GM10266 (cell line): ENCODE measurements around the gene ACAA1.
"Not testable (repeated sequence)": the region's sequence is repeated elsewhere in the genome, so short reads cannot be mapped to it uniquely, and the experiment has no call there.

ENCODE experiments used
- DNase-seq: peaks from one replicate; pipeline ENCODE4 v3.0.0; 2012; ENCODE audit errors: extremely low spot score
- TF ChIP-seq, protein P1 (sequence below): IDR thresholded peaks from 2 replicates; pipeline ENCODE4 v1.5.1; 2012; ENCODE audit warnings: mild to moderate bottlenecking, low read depth; ENCODE audit not compliant: control insufficient read depth, insufficient read depth; ENCODE audit errors: missing control alignments

ACAA1 gene

DNA sequence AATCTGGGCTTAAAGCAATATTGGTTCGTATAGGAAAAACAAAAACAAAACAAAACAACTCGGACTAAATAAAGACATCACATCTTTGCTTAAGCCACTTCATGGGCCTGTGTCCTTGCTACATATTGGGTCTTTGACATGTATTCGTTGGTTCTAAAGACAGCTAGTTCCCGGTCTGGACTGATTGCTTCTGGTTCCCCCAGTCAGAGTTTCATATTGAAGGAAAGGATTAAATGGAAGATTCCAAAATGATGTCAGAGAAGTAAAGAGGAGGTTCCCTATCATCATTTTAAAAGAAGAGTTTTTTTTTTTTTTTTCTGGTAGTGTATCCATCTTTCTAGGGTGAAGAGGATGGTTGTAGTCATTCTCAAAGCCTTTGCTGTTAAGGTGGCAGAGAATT lies 30.7 kb upstream of the ACAA1 start:
- no peak for DNase-seq
- TF ChIP-seq, protein P1, sequence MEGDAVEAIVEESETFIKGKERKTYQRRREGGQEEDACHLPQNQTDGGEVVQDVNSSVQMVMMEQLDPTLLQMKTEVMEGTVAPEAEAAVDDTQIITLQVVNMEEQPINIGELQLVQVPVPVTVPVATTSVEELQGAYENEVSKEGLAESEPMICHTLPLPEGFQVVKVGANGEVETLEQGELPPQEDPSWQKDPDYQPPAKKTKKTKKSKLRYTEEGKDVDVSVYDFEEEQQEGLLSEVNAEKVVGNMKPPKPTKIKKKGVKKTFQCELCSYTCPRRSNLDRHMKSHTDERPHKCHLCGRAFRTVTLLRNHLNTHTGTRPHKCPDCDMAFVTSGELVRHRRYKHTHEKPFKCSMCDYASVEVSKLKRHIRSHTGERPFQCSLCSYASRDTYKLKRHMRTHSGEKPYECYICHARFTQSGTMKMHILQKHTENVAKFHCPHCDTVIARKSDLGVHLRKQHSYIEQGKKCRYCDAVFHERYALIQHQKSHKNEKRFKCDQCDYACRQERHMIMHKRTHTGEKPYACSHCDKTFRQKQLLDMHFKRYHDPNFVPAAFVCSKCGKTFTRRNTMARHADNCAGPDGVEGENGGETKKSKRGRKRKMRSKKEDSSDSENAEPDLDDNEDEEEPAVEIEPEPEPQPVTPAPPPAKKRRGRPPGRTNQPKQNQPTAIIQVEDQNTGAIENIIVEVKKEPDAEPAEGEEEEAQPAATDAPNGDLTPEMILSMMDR: no peak

DNA sequence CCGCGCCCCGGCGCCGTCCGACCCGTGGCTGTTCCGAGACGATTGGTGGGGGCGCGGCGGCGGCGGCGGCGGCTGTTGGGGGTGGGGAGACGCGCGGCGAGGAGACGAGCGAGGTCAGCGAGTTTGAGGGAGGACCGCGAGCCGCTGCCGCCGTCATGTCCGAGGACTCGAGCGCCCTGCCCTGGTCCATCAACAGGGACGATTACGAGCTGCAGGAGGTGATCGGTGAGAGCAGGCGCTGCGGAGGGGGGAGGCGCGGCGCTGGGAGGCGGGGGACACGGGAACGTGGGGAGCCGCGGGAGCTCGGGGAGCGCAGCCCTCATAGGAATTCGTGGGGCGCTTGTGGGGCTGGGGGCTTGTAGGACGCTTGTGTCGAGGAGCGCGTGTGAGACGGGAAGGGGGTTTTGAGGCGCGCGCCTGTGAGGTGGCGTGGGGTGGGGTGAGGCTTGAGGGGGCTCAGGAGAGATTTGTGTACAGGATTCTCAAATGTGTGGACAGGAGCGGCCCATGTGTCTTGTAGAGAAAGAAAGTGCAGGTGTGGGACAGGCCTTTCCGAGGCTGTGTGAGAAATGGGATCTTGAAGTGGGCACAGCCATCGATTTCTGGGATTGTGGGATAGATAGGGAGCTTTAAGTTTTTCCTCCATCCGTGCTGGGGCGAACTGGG lies 28.9 kb upstream of the ACAA1 start:
- peak; percentile 50 for DNase-seq

DNA sequence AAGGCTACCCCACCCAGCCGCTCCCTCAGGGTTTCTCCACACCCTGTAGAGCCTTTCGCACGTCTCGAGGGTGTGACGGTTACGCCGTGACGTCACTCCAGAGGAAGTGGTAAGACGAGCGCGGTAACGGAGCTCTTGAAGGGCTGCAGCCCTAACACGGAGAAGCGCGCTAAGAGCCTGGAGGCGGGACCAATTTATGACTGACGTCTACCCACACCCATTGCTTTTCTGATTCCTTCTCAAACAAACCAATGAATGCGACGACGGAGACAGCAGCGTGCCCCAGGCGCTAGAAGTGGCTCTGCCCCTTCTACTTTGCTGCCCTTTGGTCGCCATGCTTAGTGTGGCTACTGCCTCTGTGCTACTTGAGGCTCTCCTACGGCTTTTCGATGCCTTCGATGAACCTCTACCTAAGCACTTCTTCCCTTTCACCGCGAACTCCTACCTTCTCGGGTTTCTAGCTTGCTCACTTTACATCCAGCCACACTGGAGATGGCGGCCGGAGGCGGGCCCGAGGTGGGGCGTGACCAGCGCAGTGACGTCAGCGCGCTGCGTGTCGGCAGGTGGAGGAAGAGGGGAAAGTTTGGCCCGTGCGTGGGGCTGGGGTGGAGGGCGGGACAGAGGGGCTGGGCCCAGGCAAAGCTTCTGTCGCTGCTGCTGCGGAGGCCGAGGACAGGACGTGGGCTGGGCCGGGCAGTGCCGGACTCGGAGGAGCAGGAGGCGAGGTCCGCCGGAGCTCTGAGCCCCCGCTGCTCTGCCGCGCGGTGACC lies 28.2 kb upstream of the ACAA1 start, which contains the start of gene OXSR1:
OXSR1 (plus strand) TSS at position 586 of the 770 bp plus-strand sequence. CDS start 340 bp downstream, outside the sequence.
- TF ChIP-seq, protein P1: no peak
- peak; percentile 94 for DNase-seq

More for the DNA sequence above, 28.9 kb upstream of the ACAA1 start:
- TF ChIP-seq, protein P1: no peak

DNA sequence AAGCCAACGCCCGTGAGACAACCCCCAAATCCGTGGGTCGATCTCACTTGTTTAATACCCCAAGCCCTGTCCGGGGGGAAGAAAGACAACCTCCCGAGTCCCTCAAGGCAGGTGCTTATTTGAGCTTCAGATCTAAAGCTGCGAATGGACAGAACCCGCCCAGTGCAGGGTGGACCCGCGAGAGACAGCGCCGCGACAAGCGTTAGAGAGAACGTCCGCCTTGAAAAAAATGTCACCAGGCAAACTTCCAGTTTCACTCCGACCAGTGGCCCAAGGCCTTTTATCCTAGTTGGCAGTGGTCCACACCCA lies 27.7 kb upstream of the ACAA1 start:
- TF ChIP-seq, protein P1: no peak
- DNase-seq: no peak

DNA sequence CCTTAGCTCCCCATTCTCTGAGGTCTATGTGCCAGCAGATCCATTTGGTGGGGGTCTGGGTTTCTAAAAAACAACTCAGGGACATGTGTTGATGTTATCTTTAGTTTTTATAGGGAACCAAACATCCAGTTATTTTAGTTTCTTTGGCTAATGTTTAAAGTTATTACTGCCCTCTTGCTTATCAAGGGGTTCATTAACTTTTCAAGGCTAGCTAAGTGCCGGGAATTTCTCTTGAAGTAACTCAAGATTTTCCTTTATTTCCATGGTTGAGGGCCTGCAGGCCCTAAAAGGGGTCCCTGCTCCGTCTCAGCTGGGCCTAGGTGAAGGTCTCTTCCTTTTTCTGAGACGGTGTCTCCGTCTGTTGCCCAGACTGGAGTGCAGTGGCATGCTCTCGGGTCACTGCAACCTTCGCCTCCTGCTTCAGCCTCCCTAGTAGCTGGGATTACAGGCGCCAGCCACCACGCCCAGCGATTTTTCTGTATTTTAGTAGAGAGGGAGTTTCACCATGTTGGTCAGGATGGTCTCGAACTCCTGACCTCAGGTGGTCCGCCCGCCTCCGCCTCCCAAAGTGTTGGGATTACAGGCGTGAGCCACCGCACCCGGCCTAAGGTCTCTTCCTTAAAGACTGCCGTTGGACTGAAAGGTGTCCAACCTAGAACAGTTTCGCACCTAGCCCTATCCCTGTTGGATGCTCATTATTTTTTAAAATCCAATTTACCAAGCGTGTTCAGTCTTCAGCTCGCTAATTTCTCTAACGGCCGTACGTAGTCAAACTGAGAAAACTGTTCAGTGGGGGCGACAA lies 27.1 kb upstream of the ACAA1 start:
- TF ChIP-seq, protein P1: no peak
- DNase-seq: no peak

DNA sequence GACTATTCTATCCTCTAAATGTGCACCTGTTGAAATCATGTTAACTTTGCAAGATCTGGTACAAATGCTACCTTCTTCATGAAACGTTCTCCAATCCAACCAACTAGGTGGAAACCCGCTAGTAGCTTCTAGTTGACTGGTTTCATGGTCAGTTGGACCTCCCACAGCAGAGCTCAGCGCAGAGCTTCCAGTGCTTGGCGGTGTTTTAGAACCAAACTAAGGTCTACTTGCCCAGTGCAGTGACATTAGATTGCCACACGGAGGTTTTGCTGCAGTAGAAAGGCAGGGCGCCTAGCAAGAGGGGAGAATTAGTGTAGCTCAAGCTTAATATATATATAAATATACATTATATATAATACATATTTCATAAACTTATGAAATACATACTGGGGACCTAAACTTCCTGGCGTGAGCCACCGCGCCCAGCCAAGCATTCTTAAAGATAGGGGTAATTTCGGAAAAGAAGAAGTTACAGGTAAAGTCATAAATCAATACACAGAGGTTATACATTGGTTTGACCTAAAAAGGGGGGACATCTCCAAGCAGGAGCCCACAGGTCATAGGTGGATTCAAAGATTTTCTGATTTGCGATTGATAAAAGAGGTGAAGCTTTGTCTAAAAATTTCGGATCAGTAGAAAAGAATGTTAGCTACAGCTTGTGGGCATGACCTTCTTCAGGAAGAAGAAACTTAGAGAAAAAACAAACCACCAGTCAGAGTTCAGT lies 26.4 kb upstream of the ACAA1 start:
- TF ChIP-seq, protein P1: no peak
- DNase-seq: no peak

DNA sequence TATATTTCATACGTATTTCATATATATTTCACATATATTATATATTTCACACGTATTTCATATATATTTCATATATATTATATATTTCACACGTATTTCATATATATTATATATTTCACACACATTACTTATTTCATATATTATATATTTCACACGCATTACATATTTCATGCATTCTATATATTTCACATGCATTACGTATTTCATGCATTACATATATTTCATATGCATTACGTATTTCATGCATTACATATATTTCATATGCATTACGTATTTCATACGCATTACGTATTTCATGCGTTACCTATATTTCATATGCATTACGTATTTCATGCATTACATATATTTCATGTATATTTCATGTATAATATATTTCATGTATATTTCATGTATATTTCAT lies 23.8 kb upstream of the ACAA1 start:
- DNase-seq: not testable (repeated sequence)
